Parathyroid adenoma (tissue), 2 donors: ENCODE data around the gene CDH1.

Experiments used
- H2AFZ ChIP-seq: fragments of 300-600 bp; sonication (generic); one replicate; pipeline ENCODE4 v1.7.0; 2017; ENCODE audit warnings: antibody characterized with exemption, mild to moderate bottlenecking
- H3K27ac ChIP-seq: fragments of 300-600 bp; sonication (generic); one replicate; pipeline ENCODE4 v1.7.0; 2017
- H3K27me3 ChIP-seq: fragments of 300-600 bp; sonication (generic); one replicate; pipeline ENCODE4 v1.7.0; 2017; ENCODE audit warnings: low read length; ENCODE audit not compliant: control insufficient read depth, insufficient read depth
- H3K36me3 ChIP-seq: fragments of 300-600 bp; sonication (generic); one replicate; pipeline ENCODE4 v1.7.0; 2017; ENCODE audit warnings: low read length; ENCODE audit not compliant: control insufficient read depth, insufficient read depth
- H3K4me1 ChIP-seq: fragments of 300-600 bp; sonication (generic); one replicate; pipeline ENCODE4 v1.7.0; 2017; ENCODE audit warnings: control low read depth
- H3K4me2 ChIP-seq: fragments of 300-600 bp; sonication (generic); one replicate; pipeline ENCODE4 v1.7.0; 2017; ENCODE audit warnings: low read length
- H3K4me3 ChIP-seq: fragments of 300-600 bp; sonication (generic); one replicate; pipeline ENCODE4 v1.7.0; 2017; ENCODE audit warnings: low read depth, low read length
- H3K79me2 ChIP-seq: fragments of 300-600 bp; sonication (generic); one replicate; pipeline ENCODE4 v1.7.0; 2017; ENCODE audit warnings: control low read depth
- H3K9ac ChIP-seq: fragments of 300-600 bp; sonication (generic); one replicate; pipeline ENCODE4 v1.7.0; 2017; ENCODE audit warnings: mild to moderate bottlenecking
- H3K9me3 ChIP-seq: fragments of 300-600 bp; sonication (generic); one replicate; pipeline ENCODE4 v1.7.0; 2017; ENCODE audit warnings: low read length; ENCODE audit not compliant: control insufficient read depth
- TF ChIP-seq, protein P1 (sequence below): fragments of 300-600 bp; sonication (generic); IDR thresholded peaks from one replicate; pipeline ENCODE4 v1.7.0; 2017; ENCODE audit warnings: antibody characterized with exemption, mild to moderate bottlenecking
- donor health status: primary hyperparathyroidism.

Gene CDH1

DNA sequence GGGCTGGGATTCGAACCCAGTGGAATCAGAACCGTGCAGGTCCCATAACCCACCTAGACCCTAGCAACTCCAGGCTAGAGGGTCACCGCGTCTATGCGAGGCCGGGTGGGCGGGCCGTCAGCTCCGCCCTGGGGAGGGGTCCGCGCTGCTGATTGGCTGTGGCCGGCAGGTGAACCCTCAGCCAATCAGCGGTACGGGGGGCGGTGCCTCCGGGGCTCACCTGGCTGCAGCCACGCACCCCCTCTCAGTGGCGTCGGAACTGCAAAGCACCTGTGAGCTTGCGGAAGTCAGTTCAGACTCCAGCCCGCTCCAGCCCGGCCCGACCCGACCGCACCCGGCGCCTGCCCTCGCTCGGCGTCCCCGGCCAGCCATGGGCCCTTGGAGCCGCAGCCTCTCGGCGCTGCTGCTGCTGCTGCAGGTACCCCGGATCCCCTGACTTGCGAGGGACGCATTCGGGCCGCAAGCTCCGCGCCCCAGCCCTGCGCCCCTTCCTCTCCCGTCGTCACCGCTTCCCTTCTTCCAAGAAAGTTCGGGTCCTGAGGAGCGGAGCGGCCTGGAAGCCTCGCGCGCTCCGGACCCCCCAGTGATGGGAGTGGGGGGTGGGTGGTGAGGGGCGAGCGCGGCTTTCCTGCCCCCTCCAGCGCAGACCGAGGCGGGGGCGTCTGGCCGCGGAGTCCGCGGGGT lies at the start of gene CDH1:
TSS of gene CDH1 (plus strand) at position 247 of the 684 bp plus-strand sequence. CDS start at position 371, 124 bp downstream.
- Histone ChIP-seq H3K79me2 (peaks cover 29% of the 10 kb centered on the region), H3K9ac (peak within 1 kb of the TSS; percentile 95), H2AFZ (peak within 1 kb of the TSS; percentile 36), H3K36me3 (no peaks in the 10 kb centered on the region), H3K27me3 (no peaks in the 10 kb centered on the region), H3K9me3 (no peaks in the 10 kb centered on the region), H3K4me2 (peak within 1 kb of the TSS; percentile 57), H3K4me1 (peaks cover 47% of the 10 kb centered on the region), H3K27ac (peak within 1 kb of the TSS; percentile 96), H3K4me3 (peak within 1 kb of the TSS; percentile 96)
- TF ChIP-seq, protein P1, sequence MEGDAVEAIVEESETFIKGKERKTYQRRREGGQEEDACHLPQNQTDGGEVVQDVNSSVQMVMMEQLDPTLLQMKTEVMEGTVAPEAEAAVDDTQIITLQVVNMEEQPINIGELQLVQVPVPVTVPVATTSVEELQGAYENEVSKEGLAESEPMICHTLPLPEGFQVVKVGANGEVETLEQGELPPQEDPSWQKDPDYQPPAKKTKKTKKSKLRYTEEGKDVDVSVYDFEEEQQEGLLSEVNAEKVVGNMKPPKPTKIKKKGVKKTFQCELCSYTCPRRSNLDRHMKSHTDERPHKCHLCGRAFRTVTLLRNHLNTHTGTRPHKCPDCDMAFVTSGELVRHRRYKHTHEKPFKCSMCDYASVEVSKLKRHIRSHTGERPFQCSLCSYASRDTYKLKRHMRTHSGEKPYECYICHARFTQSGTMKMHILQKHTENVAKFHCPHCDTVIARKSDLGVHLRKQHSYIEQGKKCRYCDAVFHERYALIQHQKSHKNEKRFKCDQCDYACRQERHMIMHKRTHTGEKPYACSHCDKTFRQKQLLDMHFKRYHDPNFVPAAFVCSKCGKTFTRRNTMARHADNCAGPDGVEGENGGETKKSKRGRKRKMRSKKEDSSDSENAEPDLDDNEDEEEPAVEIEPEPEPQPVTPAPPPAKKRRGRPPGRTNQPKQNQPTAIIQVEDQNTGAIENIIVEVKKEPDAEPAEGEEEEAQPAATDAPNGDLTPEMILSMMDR: peak; percentile 25

DNA sequence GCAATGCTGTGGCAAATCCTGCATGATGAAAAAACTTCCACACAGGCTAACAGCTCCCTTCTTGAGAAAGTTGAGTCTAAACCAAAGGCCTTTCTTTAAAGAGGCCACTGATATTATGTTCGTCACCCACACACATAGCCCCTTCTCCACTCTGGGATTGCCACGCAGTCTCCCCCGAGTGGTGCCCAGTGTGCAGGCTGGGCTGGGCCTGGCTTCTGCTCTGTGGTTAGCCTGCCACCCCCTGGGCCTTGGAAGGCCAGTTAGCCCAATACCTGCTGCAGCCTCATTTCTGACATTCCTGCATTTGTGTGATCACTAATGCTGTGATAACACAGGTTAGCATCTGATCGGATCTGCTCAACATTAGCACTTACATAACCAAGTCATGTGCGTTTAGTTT lies 47.2 kb upstream of the CDH1 start:
- H3K4me3 ChIP-seq: no peak overlapping the region
- no peak overlapping the region for H3K27ac ChIP-seq
- H2AFZ ChIP-seq: no peak overlapping the region
- no peaks in the 10 kb centered on the region for H3K4me1 ChIP-seq
- no peak overlapping the region for H3K9ac ChIP-seq
- no peaks in the 10 kb centered on the region for H3K27me3 ChIP-seq
- no peak overlapping the region for H3K4me2 ChIP-seq
- no peaks in the 10 kb centered on the region for H3K36me3 ChIP-seq
- H3K9me3 ChIP-seq: no peaks in the 10 kb centered on the region
- H3K79me2 ChIP-seq: no peaks in the 10 kb centered on the region
- TF ChIP-seq, protein P1: no peak

- Histone ChIP-seq H3K27ac (no peak overlapping the region), H3K9me3 (no peaks in the 10 kb centered on the region), H3K4me1 (no peaks in the 10 kb centered on the region), H3K4me3 (no peak overlapping the region), H3K36me3 (no peaks in the 10 kb centered on the region), H3K9ac (no peak overlapping the region), H3K79me2 (no peaks in the 10 kb centered on the region), H3K4me2 (no peak overlapping the region), H2AFZ (no peak overlapping the region), H3K27me3 (no peaks in the 10 kb centered on the region)
- TF ChIP-seq, protein P1: no peak
These were observed 41.5 kb upstream of the CDH1 start for GRCh38 chr16:68695575-68695974.

DNA sequence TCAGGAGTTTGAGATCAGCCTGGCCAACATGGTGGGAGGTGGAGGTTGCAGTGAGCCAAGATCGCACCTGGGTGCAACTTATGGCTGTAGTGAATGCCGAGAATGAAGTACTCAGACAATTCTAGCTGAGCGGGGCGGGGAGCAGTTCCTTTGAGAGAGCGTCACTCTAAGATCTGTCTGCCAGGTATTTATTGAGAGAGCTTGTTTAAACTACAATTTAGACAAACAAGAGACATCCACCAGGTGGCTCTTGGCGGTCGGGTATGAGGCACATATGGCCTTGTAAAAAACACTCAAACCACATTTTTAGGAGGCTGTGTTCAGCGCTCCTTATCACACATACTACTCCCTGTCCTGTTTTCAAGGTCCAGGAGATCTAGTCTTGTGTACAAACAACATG lies 40.6 kb upstream of the CDH1 start:
- H2AFZ ChIP-seq: no peak overlapping the region
- no peaks in the 10 kb centered on the region for H3K9me3 ChIP-seq
- no peaks in the 10 kb centered on the region for H3K79me2 ChIP-seq
- no peak overlapping the region for H3K4me2 ChIP-seq
- no peak overlapping the region for H3K4me3 ChIP-seq
- no peaks in the 10 kb centered on the region for H3K27me3 ChIP-seq
- H3K9ac ChIP-seq: no peak overlapping the region
- no peak overlapping the region for H3K27ac ChIP-seq
- TF ChIP-seq, protein P1: no peak
- H3K4me1 ChIP-seq: no peaks in the 10 kb centered on the region
- no peaks in the 10 kb centered on the region for H3K36me3 ChIP-seq

GRCh38 chr16:68698091-68698490 lies 39.0 kb upstream of the CDH1 start:
- no peaks in the 10 kb centered on the region for H3K9me3 ChIP-seq
- H3K79me2 ChIP-seq: peaks cover 1% of the 10 kb centered on the region
- H2AFZ ChIP-seq: no peak overlapping the region
- H3K27ac ChIP-seq: no peak overlapping the region
- H3K4me1 ChIP-seq: no peaks in the 10 kb centered on the region
- H3K27me3 ChIP-seq: no peaks in the 10 kb centered on the region
- H3K4me3 ChIP-seq: no peak overlapping the region
- no peaks in the 10 kb centered on the region for H3K36me3 ChIP-seq
- H3K4me2 ChIP-seq: no peak overlapping the region
- no peak overlapping the region for H3K9ac ChIP-seq
- TF ChIP-seq, protein P1: no peak
